ENCODE data around the gene DCST1.

The DCST1 gene

GRCh38 chr1:155014709-155015508, 18.7 kb upstream of the DCST1 start:
- no peak for DNase-seq

GRCh38 chr1:155015527-155016230, 17.9 kb upstream of the DCST1 start:
- no peak for DNase-seq

GRCh38 chr1:155016231-155016831, 17.3 kb upstream of the DCST1 start:
- no peak for DNase-seq

- peak; percentile 93 for DNase-seq
Measured at GRCh38 chr1:155017041-155017945, 16.3 kb upstream of the DCST1 start.

DNA sequence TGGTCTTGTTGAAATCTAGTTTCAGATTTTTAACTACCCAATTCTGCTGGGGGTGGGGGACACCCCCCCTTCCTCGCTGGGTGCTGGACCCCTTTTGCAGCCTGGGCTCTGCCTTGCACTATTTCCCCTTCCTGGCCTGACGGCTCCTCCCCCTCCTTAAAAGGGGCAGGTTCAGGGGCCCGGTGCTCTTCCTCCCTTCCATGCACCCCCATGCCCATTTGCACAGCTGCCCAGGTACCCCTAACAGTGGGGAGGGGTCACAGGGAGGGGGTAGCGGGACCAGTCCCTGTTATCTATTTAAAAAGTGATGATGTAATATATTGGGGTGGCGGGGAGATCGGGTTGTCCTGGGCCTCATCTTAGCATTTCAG, 15.7 kb upstream of the DCST1 start:
- no peak for DNase-seq

GRCh38 chr1:155018617-155019348, 14.8 kb upstream of the DCST1 start:
- DNase-seq = no peak

GRCh38 chr1:155019377-155020245, 14.0 kb upstream of the DCST1 start:
- no peak for DNase-seq

- DNase-seq = no peak
Measured at GRCh38 chr1:155022136-155022926, 11.3 kb upstream of the DCST1 start.

GRCh38 chr1:155022927-155023236, 10.7 kb upstream of the DCST1 start:
- DNase-seq = no peak

GRCh38 chr1:155023627-155024026, 10.0 kb upstream of the DCST1 start:
- no peak for DNase-seq

DNA sequence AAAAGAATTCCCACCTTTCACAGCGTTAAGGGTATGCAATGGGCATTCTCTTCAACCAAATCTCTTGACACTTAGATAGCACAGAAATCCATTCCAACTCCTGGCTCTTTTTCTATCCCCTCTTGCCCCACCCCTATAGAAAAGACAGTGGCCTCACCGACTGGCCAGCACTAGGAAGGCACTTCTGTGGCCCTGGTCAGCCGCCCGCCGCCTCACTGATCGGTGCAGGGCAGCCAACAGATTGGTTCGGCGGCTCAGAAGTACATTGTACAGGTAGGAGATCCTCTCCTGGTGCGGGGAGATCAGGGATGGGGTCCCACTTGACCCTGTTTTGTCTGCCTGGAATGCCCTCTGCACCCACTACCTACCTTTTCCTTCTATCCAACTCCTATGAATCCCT, 9.3 kb upstream of the DCST1 start:
- DNase-seq = no peak

DNA sequence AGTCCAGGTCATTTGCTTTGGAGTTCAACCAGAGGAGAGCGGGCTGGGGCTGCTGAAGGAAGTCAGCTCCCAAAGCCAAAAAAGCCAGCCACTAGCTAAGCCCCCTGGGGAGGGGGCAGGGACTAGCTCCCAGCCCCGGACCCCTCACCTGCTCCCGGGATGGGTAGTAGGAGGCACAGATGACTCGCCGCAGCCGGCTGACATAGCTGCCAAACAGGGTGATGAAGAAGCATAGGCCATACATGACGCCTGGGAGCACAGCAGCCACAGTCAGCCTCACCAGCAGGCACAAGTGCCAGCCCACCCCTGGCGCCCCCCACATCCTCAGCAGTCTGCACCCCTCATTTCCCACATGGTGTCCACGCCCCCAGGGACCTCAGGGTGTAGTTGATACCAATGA, 7.5 kb upstream of the DCST1 start:
- DNase-seq = no peak

DNA sequence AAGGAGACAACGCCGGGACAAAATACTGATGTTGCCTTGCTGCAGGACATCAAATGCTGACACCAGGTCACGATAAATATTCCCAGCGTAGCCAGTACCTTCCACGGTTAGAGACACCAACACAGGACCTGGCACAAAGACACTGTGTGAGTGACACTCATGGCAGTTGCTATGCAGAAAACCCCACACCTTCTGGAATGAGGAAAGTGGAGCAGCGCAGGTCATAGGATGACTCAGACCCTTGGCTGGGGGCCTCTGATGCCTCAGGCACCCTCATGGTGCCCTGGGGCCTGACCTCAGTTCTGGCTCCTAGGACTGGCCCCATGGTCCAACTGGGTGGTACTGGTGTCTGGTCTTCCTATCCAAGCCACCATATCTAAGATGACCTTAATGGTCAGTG, 7.0 kb upstream of the DCST1 start:
- no peak for DNase-seq

GRCh38 chr1:155029513-155030242, 3.9 kb upstream of the DCST1 start:
- DNase-seq = no peak

- DNase-seq = no peak
Measured at GRCh38 chr1:155030243-155030795, 3.3 kb upstream of the DCST1 start.

GRCh38 chr1:155030899-155031298, 2.7 kb upstream of the DCST1 start:
- DNase-seq = no peak

- no peak for DNase-seq
Measured at GRCh38 chr1:155032886-155033285, 738 bp upstream of the DCST1 start.

DNA sequence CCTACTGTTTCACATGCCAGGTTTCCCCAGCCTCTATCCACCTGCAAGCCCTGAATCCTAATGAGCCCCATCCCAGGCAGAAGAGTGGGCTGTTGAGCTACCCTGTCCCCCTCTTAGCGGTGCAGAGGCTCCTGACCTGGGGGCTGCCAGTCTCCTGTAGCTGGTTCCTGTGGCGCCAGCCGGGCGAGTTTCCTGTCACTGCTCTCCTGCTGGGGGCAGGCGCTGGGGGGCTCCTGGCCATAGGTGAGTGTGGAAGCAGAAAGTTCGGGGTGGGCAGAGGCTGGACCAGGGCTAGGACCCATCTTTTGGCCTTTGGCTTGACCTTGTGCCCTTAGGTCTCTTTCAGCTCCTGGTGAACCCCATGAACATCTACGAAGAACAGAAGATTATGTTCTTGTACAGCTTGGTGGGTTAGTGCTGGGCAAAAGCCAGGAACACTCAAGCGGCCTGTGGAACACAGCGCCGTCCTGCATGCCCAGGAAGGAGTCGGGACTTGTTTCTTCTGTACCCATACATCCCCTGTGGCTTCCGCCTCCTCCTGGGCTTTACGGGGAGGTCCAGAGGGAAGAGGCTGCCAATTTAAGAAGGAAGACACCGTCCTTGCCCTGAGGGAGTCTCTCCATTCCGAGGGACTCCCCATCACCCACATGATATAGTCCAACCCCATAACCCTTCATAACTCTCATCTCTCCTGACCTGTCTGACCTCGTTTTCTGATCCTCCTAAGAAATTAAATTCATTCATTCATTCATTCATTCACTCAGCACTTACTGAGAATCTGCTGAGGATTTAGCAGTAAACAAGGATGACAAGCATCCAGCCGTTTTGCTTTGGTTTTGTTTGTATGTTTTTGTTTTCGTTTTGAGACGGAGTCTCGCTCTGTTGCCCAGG, 939 bp downstream of the DCST1 start:
- no peak for DNase-seq

- no peak for DNase-seq
Measured at GRCh38 chr1:155035936-155036335, 2.3 kb downstream of the DCST1 start.
